GM13976 (cell line): ENCODE results near the gene CNFN.
A peak's percentile ranks its signal among the peaks of the same experiment; 100 is the strongest.

Experiments used
- DNase-seq: peaks from one replicate; pipeline ENCODE4 v3.0.0; 2012; ENCODE audit warnings: low spot score
- in situ Hi-C: fragments of 300-500 bp; cut with MboI; formaldehyde crosslinking; loops from one replicate; pipeline ENCODE4 v1.12.0; 2022; ENCODE audit warnings: low sequenced_read_pairs, mixed read lengths, inconsistent platforms; ENCODE audit not compliant: unreplicated experiment
- TF ChIP-seq, protein P1 (sequence below): IDR thresholded peaks from 2 replicates; pipeline ENCODE4 v1.5.1; 2012; ENCODE audit warnings: borderline replicate concordance, mild to moderate bottlenecking; ENCODE audit not compliant: insufficient read depth; ENCODE audit errors: extremely low read depth, missing control alignments, control extremely low read depth

The CNFN gene

DNA sequence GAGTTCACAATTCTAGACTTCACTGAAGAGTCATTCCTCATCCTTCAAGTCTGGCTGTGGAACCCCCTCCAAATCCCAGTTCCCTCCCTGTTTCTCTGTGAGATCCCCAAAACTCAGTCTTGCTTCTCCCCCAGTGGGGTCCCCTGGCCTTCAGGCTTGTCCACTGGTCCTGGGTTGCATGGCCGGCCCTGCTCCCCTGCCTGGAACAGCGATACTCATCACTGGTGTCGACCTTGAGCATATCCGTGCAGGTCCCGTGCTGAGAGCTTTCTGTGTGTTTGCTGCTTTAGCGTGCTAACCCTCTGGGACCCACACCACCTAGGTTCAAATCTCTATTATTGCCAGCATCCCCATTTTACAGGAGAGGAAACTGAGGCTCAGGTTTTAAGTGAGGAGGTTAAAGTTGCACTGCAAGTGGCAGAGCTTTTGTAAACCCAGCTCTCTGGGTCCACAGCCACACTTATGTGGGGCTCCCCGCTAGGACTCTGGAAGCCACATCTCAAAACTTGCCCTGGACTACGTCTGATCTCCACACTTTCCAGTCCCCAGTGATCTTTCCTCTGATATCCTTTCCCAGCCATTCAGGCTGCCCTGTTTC is 21.6 kb upstream of the CNFN start:
- peak; percentile 22 for DNase-seq
- TF ChIP-seq, protein P1, sequence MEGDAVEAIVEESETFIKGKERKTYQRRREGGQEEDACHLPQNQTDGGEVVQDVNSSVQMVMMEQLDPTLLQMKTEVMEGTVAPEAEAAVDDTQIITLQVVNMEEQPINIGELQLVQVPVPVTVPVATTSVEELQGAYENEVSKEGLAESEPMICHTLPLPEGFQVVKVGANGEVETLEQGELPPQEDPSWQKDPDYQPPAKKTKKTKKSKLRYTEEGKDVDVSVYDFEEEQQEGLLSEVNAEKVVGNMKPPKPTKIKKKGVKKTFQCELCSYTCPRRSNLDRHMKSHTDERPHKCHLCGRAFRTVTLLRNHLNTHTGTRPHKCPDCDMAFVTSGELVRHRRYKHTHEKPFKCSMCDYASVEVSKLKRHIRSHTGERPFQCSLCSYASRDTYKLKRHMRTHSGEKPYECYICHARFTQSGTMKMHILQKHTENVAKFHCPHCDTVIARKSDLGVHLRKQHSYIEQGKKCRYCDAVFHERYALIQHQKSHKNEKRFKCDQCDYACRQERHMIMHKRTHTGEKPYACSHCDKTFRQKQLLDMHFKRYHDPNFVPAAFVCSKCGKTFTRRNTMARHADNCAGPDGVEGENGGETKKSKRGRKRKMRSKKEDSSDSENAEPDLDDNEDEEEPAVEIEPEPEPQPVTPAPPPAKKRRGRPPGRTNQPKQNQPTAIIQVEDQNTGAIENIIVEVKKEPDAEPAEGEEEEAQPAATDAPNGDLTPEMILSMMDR: no peak
- in situ Hi-C loops: no loop called here

DNA sequence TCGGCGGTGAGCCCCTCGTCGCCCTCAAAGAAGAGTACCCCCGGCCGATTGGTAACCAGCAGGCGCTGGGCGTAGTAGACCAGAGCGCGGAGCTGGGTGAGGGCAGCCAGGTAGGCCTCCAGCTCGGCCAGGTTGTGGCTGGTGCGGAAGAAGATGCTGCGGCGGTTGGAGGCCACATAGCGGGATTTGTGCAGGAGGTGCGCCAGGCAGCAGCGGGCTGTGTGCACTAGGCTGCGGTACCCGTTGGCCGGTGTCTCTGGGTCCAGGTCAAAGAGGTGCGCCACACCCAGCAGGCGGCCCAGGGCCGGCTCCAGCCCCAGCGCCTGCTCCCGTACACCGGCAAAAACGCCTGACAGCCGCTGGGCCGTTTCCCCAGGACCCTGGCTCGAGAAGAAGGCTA is 20.3 kb upstream of the CNFN start:
- in situ Hi-C loops: no loop called here
- TF ChIP-seq, protein P1: no peak
- DNase-seq: peak; percentile 13

DNA sequence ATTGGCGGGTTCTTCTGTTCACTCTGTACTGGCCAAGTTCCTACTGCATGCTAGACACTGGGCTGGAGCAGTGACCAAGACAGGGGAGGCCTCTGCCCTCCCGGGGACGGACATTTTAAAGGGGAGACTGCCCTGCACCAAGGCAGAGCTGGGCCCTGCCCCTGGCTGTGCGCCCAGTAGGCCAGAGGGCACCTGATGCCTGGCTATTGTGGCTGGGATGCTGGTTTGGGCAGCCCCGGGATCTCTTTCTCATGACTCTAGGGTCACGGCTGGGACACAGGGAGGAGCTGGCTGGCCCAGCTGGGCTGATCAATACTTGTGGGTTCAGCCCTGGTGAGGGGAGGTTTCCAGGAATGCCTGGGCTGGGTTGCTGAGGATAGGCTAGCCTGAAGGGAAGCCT is 19.4 kb upstream of the CNFN start:
- in situ Hi-C loops: no loop called here
- TF ChIP-seq, protein P1: no peak
- DNase-seq: peak; percentile 21

DNA sequence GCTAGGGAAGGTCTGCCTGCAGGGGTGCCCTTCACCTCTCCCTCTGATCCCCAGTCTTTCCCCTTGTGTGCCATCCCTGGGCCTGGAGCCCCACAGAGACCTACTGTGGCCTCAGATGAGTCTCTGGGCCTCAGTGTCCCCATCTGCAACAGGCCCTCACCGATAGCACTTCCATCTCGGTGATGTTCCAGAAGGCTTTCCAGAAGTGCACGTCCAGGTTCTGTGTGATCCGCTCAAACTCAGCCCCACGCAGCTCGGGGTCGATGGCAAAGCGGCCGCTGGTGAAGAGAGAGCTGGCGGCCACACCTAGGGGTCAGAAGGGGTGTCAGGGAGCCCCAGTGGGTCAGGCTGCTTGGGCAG is 17.7 kb upstream of the CNFN start:
- in situ Hi-C loops: no loop called here
- TF ChIP-seq, protein P1: no peak

DNA sequence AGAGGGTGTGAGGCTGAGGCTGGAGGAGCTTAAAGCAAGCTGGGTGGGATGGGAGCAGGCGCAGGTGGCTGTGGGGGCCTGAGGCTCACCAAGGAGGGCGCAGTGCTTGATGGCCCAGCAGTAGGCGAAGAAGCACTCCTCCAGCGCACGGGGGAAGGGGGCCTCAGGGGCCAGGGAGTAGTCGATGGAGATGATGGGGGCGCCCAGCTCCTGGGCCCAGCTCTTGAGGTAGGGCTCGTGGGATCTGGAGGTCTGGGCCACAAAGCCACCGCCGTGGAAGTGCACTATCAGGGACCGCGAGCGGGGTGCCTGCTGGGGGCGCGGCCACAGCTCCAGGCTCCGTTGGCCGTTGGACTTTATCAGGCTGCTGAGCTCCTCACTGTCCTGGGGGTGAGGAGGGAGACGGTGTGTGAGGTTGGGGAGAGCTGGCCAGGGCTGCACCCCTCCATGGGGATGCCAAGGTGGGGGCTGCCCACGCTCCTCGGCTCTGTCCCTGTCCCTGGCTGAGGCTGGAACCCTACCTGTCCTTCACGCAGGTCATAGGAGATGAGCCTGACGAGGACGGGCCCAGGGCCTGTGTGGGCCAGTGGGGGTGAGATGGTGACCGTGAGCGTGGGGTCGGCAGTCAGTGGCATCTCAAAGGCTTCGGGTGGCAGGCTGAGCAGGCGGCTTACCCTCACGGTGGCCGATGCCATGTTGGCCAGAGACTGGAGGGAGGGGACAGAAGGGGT is 17.2 kb upstream of the CNFN start:
- DNase-seq: no peak
- in situ Hi-C loops: no loop called here
- TF ChIP-seq, protein P1: no peak

More for the DNA sequence above, 17.7 kb upstream of the CNFN start:
- peak; percentile 20 for DNase-seq

GRCh38 chr19:42406111-42406510 is 16.0 kb upstream of the CNFN start:
- DNase-seq: no peak
- TF ChIP-seq, protein P1: no peak
- in situ Hi-C loops: no loop called here
